CD14-positive monocyte (primary cell): Measurements from ENCODE around the gene ASCC3. TPM values are rescaled to one million over a fixed set of nuclear protein-coding genes. Genes with fewer than 3 reads are reported as not detected.

Experiments
- DNase-seq, 3 donors: peaks; one replicate each; pipeline ENCODE4 v3.0.0-alpha.2; 2011 to 2022
- H2AFZ ChIP-seq: 2 replicates; pipeline ENCODE4 v1.6.0; 2012; ENCODE audit warnings: mild to moderate bottlenecking, low read depth, low read length, inconsistent platforms; ENCODE audit not compliant: insufficient read depth, poor library complexity, severe bottlenecking
- H3K27ac ChIP-seq, 2 donors: 1 replicate in 1 of 2; 2 replicates in 1 of 2; pipeline ENCODE4 v1.5.1; 2012 to 2013; ENCODE audit warnings: low read length in 2 of 2, control low read depth in 1 of 2, inconsistent platforms in 1 of 2, low read depth in 1 of 2, mild to moderate bottlenecking in 1 of 2
- H3K27me3 ChIP-seq, 2 donors: one replicate each; pipeline versions ENCODE4 v1.6.0 to v1.6.1; 2011 to 2013; ENCODE audit warnings: low read length in 2 of 2; ENCODE audit not compliant: control insufficient read depth in 2 of 2, insufficient read depth in 2 of 2
- H3K36me3 ChIP-seq, 2 donors: replicated peaks in 1 of 2; 1 replicate in 1 of 2; 2 replicates in 1 of 2; pipeline versions ENCODE4 v1.5.1 to v1.6.1; 2012 to 2013; ENCODE audit warnings: low read length in 2 of 2, control low read depth in 1 of 2, inconsistent platforms in 1 of 2, mild to moderate bottlenecking in 1 of 2; ENCODE audit not compliant: insufficient read depth in 2 of 2, control insufficient read depth in 1 of 2
- H3K4me1 ChIP-seq, 2 donors: 1 replicate in 1 of 2; 2 replicates in 1 of 2; pipeline versions ENCODE4 v1.5.1 to v1.6.1; 2012 to 2013; ENCODE audit warnings: low read length in 2 of 2, control low read depth in 1 of 2, inconsistent platforms in 1 of 2, mild to moderate bottlenecking in 1 of 2, moderate library complexity in 1 of 2; ENCODE audit not compliant: insufficient read depth in 2 of 2, control insufficient read depth in 1 of 2
- H3K4me2 ChIP-seq: replicated peaks from 2 replicates; pipeline ENCODE3; 2012; ENCODE audit warnings: low read length, moderate library complexity, mild to moderate bottlenecking; ENCODE audit not compliant: poor library complexity, severe bottlenecking; ENCODE audit errors: extremely low read depth
- H3K4me3 ChIP-seq, 3 experiments: fragments of 200-600 bp in 1 of 3; sonication (generic) in 1 of 3; replicated peaks in 1 of 3; 1 replicate in 2 of 3; 2 replicates in 1 of 3; pipeline ENCODE4 v1.5.1; 2011 to 2013; ENCODE audit warnings: low read length in 3 of 3, mild to moderate bottlenecking in 3 of 3, control low read depth in 2 of 3, low read depth in 2 of 3, inconsistent platforms in 1 of 3, moderate library complexity in 1 of 3
- H3K79me2 ChIP-seq: 2 replicates; pipeline ENCODE4 v1.6.0; 2012; ENCODE audit warnings: mild to moderate bottlenecking, control low read depth, inconsistent platforms, low read length, moderate library complexity; ENCODE audit not compliant: insufficient read depth
- H3K9ac ChIP-seq: 2 replicates; pipeline ENCODE4 v1.6.0; 2017; ENCODE audit warnings: low read length, mild to moderate bottlenecking; ENCODE audit not compliant: insufficient read depth, poor library complexity, severe bottlenecking
- H3K9me3 ChIP-seq, 2 donors: replicated peaks in 1 of 2; 1 replicate in 1 of 2; 2 replicates in 1 of 2; pipeline versions ENCODE4 v1.5.1 to v1.6.1; 2012 to 2013; ENCODE audit warnings: low read length in 2 of 2, control low read depth in 1 of 2; ENCODE audit not compliant: control insufficient read depth in 1 of 2, insufficient read depth in 1 of 2
- H4K20me1 ChIP-seq: 2 replicates; pipeline ENCODE4 v1.6.0; 2012; ENCODE audit warnings: mild to moderate bottlenecking, low read length, control low read depth, moderate library complexity; ENCODE audit not compliant: insufficient read depth
- H3K27ac Mint-ChIP-seq, 7 donors: one replicate each; pipeline ENCODE4 v1.8.0; 2020; ENCODE audit warnings: mild to moderate bottlenecking in 7 of 7, mixed read lengths in 7 of 7, moderate library complexity in 6 of 7, inconsistent platforms in 2 of 7
- H3K27me3 Mint-ChIP-seq, 3 donors: one replicate each; pipeline ENCODE4 v1.8.0; 2021 to 2022; ENCODE audit warnings: low read depth in 3 of 3, mild to moderate bottlenecking in 3 of 3, mixed read lengths in 3 of 3, moderate library complexity in 3 of 3, inconsistent platforms in 1 of 3
- H3K36me3 Mint-ChIP-seq, 2 donors: one replicate each; pipeline ENCODE4 v1.8.0; 2020; ENCODE audit warnings: mixed read lengths in 2 of 2, inconsistent platforms in 1 of 2, mild to moderate bottlenecking in 1 of 2
- H3K4me1 Mint-ChIP-seq: one replicate; pipeline ENCODE4 v1.8.0; 2020; ENCODE audit warnings: mild to moderate bottlenecking, mixed read lengths
- H3K4me3 Mint-ChIP-seq, 2 donors: one replicate each; pipeline ENCODE4 v1.8.0; 2020; ENCODE audit warnings: mild to moderate bottlenecking in 2 of 2, mixed read lengths in 2 of 2, moderate library complexity in 1 of 2
- H3K9me3 Mint-ChIP-seq, 7 donors: one replicate each; pipeline ENCODE4 v1.8.0; 2020 to 2022; ENCODE audit warnings: mixed read lengths in 7 of 7, mild to moderate bottlenecking in 6 of 7, moderate library complexity in 6 of 7, inconsistent platforms in 2 of 7
- CTCF ChIP-seq: fragments of 200-600 bp; IDR thresholded peaks from one replicate; pipeline ENCODE4 v1.8.0; 2022; ENCODE audit warnings: antibody characterized with exemption, mild to moderate bottlenecking
- WGBS: methylation state at CpG from one replicate; pipeline ENCODE4 v1.1.5; 2013; ENCODE audit warnings: missing lambda C conversion rate; ENCODE audit not compliant: insufficient coverage; 5-methylcytosine and 5-hydroxymethylcytosine counted together
- intact Hi-C, 2 donors: fragments of 100-400 bp; cut with micrococcal nuclease; formaldehyde crosslinking; loops; one replicate each; pipeline versions ENCODE4 v1.15.0 to v1.15.1; 2023
- polyA plus RNA-seq, 3 donors: library from polyadenylated mRNA; depleted of rRNA in 1 of 3; unstranded in 2 of 3; stranded (reverse) in 1 of 3; fragments of 300-500 nt in 2 of 3; fragments of >200 nt in 1 of 3; fragmentation: Illumina TruSeq in 2 of 3; gene quantifications; 1 replicate in 2 of 3; 2 replicates in 1 of 3; pipeline ENCODE4 v1.2.3, GENCODE V29; 2012 to 2021

The ASCC3 gene
- polyA plus RNA-seq, 3 donors, result 6.4 to 12.9 (median 10.6) TPM

- Mint-ChIP-seq H3K36me3 (no peaks in the 10 kb centered on the region), H3K4me3 (no peak overlapping the region), H3K27me3 (peaks cover 0 to 7% (median 0%) of the 10 kb centered on the region in 3 donors), H3K27ac (no peak overlapping the region), H3K4me1 (no peaks in the 10 kb centered on the region), H3K9me3 (peaks cover 3 to 16% (median 10%) of the 10 kb centered on the region in 7 donors)
- H4K20me1 ChIP-seq, result no peaks in the 10 kb centered on the region
- no peaks in the 10 kb centered on the region for H3K4me1 ChIP-seq
- H3K9ac ChIP-seq, result no peak overlapping the region
- intact Hi-C loops, result no loop called here
- H3K79me2 ChIP-seq, result no peaks in the 10 kb centered on the region
- no peak overlapping the region for H3K4me3 ChIP-seq
- H3K27ac ChIP-seq, result no peak overlapping the region
- no peak overlapping the region for H2AFZ ChIP-seq
- no peak overlapping the region for H3K4me2 ChIP-seq
- H3K36me3 ChIP-seq, result no peaks in the 10 kb centered on the region
- peaks cover 3 to 8% of the 10 kb centered on the region in 2 donors for H3K9me3 ChIP-seq
- no peaks in the 10 kb centered on the region for H3K27me3 ChIP-seq
- no CpG with 5 or more reads among the region's 3 CpGs for WGBS
- TF ChIP-seq CTCF, result no peak
- no peak for DNase-seq
Observed at GRCh38 chr6:100893743-100894142, 12.6 kb upstream of the ASCC3 start.

- H3K9ac ChIP-seq, result no peak overlapping the region
- H3K36me3 Mint-ChIP-seq, result no peaks in the 10 kb centered on the region
Observed at GRCh38 chr6:100892693-100893092, 11.6 kb upstream of the ASCC3 start.

More at GRCh38 chr6:100892693-100893092, 11.6 kb upstream of the ASCC3 start:
- H3K27ac ChIP-seq, result no peak overlapping the region
- no peaks in the 10 kb centered on the region for H3K79me2 ChIP-seq
- peaks cover 2 to 3% of the 10 kb centered on the region in 2 donors for H3K9me3 ChIP-seq
- H3K27me3 ChIP-seq, result no peaks in the 10 kb centered on the region
- intact Hi-C loops, result no loop called here
- TF ChIP-seq CTCF, result no peak
- no peak overlapping the region for H3K4me2 ChIP-seq
- H3K4me1 ChIP-seq, result no peaks in the 10 kb centered on the region
- H3K4me3 ChIP-seq, result no peak overlapping the region
- H3K27ac Mint-ChIP-seq, result no peak overlapping the region
- H3K27me3 Mint-ChIP-seq, result peaks cover 0 to 7% (median 0%) of the 10 kb centered on the region in 3 donors
- no peak overlapping the region for H3K4me3 Mint-ChIP-seq
- no peaks in the 10 kb centered on the region for H3K36me3 ChIP-seq
- WGBS, result 83% methylated on average over 2 of the region's 3 CpGs
- H2AFZ ChIP-seq, result no peak overlapping the region
- H3K4me1 Mint-ChIP-seq, result no peaks in the 10 kb centered on the region
- no peaks in the 10 kb centered on the region for H4K20me1 ChIP-seq
- DNase-seq, result no peak
- H3K9me3 Mint-ChIP-seq, result peaks cover 0 to 10% (median 3%) of the 10 kb centered on the region in 7 donors
